Measurements from ENCODE around the gene MAP3K19.
A peak's percentile ranks its signal among the peaks of the same experiment; 100 is the strongest.
"Not testable (repeated sequence)": the region's sequence is repeated elsewhere in the genome, so short reads cannot be mapped to it uniquely, and the experiment has no call there.

MAP3K19 gene, protein sequence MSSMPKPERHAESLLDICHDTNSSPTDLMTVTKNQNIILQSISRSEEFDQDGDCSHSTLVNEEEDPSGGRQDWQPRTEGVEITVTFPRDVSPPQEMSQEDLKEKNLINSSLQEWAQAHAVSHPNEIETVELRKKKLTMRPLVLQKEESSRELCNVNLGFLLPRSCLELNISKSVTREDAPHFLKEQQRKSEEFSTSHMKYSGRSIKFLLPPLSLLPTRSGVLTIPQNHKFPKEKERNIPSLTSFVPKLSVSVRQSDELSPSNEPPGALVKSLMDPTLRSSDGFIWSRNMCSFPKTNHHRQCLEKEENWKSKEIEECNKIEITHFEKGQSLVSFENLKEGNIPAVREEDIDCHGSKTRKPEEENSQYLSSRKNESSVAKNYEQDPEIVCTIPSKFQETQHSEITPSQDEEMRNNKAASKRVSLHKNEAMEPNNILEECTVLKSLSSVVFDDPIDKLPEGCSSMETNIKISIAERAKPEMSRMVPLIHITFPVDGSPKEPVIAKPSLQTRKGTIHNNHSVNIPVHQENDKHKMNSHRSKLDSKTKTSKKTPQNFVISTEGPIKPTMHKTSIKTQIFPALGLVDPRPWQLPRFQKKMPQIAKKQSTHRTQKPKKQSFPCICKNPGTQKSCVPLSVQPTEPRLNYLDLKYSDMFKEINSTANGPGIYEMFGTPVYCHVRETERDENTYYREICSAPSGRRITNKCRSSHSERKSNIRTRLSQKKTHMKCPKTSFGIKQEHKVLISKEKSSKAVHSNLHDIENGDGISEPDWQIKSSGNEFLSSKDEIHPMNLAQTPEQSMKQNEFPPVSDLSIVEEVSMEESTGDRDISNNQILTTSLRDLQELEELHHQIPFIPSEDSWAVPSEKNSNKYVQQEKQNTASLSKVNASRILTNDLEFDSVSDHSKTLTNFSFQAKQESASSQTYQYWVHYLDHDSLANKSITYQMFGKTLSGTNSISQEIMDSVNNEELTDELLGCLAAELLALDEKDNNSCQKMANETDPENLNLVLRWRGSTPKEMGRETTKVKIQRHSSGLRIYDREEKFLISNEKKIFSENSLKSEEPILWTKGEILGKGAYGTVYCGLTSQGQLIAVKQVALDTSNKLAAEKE (N-terminal part only)

DNA sequence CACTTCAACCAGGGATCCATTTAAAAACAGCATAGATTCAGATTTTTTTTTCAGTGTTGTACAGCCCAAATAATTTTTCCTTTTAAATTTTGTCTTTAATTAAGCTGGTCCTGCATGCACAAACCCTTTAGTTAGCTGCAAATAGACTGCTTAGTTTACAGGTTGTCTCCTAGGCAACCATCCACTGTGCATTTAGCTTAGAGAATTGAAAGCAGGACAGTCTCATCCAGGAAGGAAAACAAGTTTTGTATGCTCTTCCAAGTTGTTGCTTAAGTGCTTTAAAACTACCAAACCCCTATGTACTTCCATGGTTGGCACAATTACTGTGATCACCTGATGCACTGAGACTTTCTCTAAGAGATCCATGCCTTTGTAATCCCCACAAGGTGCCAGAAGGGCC, at the start of gene MAP3K19:
Gene MAP3K19 (minus strand): TSS at position 148 of the 400 bp plus-strand sequence. CDS start 22,800 bp downstream, outside the sequence.
- DNase-seq, result no peak

DNA sequence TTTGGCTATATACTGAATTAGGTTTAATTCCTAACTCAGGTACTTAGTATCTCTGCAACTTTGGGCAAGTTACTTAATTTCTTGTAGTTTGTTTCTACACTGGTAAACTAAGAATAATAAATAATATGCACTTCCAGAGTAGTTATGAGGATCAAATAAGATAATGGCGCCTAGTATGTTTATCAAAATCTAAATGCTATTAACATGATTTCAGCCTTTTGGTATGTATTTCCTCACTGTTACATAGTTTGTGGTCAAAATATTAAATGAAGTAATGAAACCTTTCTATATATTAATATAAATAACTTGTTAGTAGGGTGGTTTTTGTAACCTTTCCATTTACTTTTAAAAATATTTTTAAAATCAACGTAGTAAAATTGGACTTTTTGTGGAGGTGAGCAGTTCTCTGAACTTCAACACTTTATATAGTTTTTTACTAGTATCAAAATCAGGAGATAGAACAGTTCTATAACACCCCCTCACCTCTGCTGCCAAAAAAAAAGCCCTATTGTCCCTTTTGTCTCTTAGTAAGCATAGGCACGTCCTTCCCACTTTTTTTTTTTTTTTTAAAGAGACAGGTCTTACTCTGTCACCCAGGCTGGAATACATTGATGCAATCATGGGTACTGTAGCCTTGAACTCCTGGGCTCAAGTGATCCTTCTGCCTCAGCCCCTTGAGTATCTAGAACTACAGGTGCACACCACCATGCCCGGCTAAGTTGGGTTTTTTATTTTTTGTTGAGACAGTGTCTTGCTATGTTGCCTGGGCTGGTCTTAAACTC, 49.6 kb upstream of the MAP3K19 start:
- DNase-seq, result no peak

DNA sequence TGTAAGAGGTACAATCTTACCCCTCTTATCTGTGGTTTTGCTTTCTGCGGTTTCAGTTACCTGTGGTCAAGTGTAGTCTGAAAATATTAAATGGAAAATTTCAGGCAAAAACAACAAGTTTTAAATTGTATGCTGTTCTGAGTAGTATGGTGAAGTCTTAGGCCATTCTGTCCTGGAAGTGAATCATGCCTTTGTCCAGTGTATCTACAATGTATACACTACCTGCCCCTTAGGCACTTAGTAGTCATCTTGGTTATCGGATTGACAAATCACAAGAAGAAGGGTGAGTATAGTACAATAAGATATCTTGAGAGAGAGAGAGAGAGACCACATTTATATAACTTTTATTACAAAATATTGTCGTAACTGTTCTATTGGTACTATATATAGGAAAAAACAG, 48.3 kb upstream of the MAP3K19 start:
- no peak for DNase-seq

DNA sequence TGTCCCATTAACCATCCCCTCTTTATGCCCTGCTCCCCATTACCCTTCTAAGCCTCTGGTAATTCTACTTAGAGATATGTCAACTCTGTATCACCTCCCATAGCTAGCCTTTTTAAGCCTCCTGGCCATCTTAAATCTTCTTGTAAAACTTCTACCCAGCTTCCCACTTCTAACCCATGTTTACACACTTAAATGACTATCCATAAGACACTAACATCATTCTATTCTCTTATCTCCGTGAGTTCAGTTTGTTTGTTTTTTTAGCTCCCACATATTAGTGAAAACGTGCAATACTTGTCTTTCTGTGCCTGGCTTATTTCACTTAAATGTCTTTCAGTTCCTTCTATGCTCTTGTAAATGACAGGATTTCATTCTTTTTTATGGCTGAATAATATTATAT, 47.3 kb upstream of the MAP3K19 start:
- DNase-seq, result no peak

DNA sequence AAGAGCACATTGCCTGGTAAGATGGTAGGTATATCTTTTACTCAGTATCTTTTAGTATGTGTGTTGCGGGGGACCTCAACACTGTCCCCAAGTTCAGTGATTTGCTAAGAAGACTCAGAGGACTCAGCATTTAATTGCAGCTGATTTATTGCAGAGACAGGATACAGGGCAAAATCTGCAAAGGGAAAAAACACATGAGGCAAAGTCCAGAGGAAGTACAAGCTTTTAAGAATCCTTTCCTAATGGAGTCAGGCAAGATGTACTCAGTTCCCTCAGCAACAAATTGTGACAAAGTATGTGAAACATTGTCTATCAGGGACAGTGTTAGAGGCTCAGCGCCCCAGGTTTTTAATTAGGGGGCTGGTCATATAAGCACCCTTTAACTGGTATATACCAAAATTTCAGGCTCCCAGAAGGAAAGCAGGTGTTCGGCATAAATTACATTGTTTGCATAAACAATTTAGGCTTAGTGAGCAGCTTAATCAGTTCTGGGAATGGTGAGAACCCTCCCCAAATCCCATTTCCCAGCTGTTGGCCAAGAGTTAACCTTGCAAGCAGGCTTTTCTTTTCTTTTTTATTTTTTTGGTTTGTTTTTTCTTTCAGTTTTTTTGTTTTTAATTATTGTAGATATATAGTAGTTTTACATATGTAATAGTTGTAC, 46.6 kb upstream of the MAP3K19 start:
- DNase-seq, result no peak

DNA sequence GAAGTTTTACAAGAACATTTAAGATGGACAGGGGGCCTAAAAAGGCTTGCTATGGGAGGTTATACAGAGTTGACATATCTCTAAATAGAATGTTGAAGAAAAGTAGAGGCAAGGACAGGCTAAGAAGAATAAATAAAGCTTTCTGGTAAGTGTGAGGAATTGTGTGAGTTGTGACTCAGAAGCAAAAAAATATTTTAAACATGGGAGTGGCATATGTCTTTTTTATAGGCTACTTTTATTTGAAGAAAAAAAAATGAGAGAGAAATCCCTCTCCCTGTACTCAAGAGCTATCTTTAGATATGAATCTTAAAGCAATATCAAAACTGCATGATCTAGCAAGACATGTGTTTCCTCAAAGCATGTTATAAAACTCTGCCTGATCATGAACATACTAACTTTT, 45.9 kb upstream of the MAP3K19 start:
- no peak for DNase-seq

DNA sequence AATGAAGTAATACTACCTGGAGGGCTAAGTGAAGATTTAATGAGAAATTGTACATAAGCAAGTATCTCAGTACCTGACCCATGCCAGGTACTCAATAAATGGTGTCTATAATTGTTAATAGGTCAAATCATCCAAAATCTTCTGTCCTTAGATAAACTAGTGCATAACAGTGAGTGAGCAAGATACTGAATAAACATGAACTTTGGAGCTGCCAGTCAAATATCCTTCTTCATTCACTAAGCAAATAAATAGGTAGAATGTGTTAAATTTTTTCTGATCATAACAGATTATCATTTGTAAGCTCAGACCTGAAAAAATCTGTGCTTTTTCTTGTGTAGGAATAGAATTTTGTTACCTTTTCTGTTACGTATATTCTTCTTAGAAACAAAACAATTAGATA, 44.4 kb upstream of the MAP3K19 start:
- DNase-seq, result no peak

DNA sequence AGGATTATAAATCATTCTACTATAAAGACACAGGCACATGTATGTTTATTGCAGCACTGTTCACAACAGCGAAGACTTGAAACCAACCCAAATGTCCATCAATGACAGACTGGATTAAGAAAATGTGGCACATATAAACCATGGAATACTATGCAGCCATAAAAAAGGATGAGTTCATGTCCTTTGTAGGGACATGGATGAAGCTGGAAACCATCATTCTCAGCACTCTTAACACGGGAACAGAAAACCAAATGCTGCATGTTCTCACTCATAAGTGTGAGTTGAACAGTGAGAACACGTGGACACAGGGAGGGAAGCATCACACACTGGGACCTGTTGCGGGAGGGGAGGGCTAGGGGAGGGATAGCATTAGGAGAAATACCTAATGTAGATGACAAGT, 42.4 kb upstream of the MAP3K19 start:
- DNase-seq, result not testable (repeated sequence)

DNA sequence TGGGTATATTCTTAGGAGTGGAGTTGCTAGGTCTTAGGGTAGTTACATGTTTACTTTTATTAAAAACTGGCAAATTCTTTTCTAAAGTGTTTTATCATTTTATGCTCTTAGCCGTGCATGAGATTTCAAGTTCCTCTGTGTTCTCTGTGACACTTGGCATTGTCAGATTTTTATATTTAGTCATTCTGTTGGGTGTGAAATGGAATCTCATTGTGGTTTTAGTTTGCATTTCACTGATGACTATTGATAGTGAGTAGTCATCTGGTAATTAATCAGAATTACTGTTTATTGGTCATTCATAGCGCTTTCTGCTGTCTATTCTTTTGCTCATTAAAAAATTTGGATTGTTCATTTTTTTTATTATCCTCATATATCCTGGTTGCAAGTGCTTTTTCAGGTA, 39.0 kb upstream of the MAP3K19 start:
- DNase-seq, result no peak

DNA sequence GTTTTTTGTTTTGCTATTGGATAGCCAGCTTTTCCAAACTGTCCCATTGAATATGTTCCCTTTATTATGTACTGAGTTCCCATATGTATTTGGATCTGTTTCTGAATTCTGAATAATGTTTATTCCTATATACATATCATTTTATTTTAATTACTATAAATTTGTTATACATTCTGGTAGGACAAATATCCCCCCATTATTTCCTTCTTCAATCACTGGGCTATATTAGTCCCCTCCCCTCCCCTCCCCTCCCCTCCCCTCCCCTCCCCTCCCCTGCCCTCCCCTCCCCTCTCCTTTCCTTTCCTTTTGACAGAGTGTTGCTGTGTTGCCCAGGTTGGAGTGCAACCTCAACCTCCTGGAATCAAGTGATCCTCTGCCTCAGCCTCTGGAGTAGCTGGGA, 31.2 kb upstream of the MAP3K19 start:
- no peak for DNase-seq

DNA sequence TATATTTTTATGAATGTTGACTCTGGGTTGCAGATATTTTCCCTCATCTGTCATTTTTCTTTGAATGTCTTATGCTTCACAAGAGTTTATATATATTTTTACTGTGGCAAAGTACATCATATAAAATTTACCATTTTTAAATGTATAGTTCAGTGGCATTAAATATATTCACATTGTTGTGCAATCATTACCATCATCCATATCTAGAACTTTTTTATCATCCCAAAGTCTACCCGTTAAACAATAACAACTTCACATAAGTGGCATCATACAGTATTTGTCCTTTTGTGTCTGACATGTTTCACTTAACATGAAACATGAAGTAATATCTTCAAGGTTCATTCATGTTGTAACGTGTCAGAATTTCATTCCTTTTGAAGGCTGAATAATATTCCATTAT, 29.3 kb upstream of the MAP3K19 start:
- DNase-seq, result no peak

DNA sequence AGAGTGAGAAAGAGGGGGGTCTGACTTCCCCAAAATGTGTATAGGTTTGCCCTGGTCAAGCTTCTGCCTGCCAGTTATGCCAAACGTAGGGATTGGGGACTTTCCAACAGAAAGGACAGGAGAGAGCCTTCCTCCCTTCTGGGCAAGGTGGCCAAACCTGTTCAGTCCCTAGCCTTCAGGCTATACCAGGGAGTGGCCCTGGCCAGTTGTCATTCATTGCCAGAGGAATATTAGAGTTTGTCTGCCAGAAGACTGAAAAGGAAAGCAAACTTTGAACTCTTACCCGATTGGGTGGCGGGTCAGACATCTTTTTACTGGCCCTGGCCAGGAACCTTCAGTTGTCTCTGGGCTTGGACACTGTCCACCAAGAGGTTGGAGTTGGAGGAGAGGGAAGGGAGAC, 27.0 kb upstream of the MAP3K19 start:
- DNase-seq, result no peak

DNA sequence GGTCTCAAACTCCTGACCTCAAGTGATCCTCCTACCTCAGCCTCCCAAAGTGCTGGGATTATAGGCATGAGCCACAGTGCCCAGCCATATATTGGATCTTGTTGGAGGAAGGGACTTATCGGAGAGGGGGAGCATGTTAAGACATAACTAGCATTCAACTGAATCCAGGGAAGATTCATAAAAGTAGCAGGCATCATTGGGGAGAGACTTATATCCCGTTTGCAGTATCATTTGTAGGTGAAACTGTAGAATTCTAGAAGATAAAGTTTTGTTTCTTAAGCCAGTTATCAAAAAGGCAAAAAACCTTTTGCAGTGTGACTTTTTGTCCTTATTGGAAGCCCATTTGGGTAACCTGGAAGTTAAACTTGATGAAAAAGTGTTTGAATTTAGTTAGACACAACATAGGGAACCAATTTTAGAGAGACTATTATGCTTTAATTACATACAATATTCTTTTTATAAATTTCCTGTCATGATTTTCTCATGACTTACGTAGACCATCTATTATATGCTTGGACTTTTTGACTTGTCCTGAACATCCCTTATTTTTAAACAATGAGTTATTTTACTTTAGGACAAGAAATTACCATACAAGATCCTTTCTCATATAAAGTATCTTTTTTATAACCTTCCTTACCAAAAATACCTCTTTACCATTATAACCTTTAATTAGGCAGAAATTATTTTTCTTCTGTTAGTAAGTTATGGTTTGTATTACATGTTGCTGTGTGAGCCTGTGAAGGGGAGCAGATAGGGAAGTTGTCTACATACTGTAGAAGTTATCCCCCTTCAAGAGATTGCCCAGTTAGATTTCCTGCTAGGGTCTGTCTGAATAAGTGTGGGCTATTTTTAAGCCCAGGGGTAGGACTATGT, 25.1 kb upstream of the MAP3K19 start:
- peak in 1 of 2 experiments; percentile 5 for DNase-seq

DNA sequence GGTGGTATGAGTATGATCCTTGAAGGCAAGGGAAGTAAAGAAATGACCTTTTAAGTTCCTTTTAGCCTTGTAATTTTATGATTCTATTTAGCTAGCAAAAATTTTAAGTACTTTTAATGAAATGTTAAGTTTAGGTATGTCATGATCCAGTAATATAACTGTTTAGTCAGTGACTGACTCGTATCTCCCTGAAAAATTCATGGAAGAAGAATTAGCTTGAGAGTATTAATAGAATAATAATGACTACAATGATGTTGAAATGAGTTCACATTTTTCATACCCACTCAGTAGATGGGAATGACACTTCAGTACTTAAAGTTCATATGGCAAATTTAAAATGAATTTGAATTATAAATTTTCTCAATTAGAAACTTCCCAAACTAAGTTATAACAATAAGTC, 19.5 kb upstream of the MAP3K19 start:
- DNase-seq, result no peak

DNA sequence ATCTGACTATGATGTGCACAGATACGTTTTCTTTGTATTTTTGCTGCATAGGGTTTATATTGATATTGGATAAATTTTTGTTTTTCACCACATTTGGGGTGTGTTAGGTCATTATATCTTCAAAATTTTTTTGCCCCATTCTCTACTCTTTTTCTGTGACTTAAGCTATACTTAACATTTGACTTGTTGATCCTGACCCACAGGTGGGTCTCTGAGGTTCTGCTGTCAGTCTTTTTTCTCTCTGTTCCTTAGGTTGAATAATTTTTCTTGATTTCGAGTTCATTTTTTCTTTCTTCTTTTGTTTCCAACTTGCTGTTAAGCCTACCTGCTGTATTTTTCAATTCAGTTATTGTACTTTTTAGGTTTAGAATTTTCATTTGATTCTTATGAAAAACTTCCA, 16.9 kb upstream of the MAP3K19 start:
- DNase-seq, result no peak

DNA sequence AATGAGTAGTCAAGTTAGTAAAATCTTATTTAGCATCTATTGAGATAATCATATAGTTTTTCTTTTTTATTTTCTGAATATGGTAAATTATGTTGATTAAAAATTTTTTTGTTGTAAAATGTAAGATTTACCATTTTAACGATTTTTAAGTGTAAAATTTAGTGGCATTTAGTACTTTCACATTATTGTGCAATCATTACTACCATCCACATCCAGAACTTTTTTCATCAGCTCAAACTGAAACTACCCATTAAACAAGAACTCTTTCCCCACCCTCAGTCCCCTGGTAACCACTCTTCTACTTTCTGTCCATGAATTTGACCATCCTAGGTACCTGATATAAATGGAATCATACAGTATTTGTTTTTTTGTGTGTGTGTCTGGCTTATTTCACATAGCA, 16.0 kb upstream of the MAP3K19 start:
- no peak for DNase-seq

DNA sequence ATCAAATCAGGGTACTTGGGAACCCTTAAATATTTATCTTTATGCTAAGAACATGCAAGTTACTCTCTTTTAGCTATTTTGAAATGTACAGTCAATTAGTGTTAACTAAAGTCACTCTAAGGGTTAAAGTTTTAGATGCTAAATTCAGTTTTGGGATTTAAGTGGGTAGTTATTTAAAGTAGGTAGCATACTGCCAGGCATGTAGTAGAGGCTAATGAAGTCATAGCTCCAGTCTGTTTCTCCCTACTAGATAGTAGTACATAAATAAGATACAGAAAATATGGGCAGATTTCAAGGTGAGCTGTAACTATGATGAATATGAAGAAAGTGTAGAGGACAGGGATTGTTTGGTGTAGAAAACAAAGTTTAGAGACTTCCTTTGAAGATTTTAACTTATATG, 12.3 kb upstream of the MAP3K19 start:
- DNase-seq, result no peak

DNA sequence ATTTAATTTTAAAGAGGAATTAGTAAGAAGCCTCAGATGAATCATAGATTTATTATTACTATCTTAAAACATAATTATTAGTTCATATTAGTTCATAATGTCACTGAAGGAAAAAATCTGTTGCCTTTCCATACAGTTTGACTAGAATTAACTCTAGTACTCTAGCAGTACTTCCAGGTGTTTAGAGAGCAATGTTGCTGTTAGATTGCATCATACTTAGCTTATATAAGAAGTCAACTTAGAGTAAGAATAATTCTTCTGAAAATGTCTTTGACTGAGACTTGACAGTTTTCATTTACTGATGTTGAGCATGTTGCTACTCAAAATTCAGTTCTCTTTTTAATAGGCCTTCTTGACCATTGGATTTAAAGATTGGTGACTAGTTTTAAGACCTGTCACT, 9.5 kb upstream of the MAP3K19 start:
- no peak for DNase-seq

DNA sequence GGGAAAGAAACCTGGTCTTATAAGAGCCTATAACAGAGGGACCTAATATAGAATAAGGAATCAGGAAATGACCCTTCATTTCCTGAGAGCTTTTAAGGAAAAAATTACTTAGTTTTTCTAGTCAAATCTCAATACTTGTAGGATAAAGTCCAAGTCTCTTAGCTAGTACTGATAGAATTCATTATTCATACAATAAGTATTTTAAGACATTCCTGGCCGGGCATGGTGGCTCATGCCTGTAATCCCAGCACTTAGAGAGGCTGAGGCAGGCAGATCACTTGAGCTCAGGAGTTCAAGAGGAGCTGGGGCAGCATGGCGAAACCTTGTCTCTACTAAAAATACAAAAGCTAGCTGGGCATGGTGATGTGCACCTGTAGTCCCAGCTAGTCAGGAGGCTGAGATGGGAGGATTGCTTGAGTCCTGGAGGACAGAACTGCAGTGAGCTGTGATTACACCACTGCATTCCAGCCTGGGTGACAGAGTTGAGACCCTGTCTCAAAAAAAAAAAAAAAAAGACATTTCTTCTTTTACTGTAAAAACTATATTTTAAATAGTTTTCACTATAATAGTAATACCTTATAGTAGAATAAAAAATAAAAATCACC, 8.0 kb upstream of the MAP3K19 start:
- no peak for DNase-seq

DNA sequence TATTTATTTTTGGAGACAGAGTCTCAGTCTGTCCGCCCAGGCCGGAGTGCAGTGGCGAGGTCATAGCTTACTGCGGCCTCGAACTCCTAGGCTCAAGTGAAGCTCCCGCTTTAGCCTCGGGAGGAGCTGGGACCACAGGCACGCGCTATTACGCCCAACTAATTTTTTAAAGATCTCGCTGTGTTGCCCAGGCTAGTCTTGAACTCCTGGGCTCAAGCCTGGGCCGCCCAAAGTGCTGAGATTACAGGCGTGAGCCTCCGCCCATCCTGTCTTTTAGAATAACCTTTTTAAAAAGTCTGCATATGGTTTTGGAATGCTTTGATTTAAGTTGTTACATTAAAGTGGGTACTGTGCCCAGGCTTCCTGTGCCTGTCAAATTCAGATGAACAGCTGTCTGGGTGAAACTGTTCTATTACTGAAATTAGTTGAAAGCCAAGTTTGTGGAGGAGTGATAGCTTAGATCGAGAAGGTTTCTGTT, 5.8 kb upstream of the MAP3K19 start:
- no peak for DNase-seq

Data from NCI-H526 (cell line).